Activated naive CD8-positive, alpha-beta T cell treated with anti-CD3 and anti-CD28 coated beads, Interleukin-2, amount 10 ng/mL, durations not matched to agents 7 days and 5 days (primary cell): ENCODE measurements around the gene TRERF1. TPM values are rescaled to one million over a fixed set of nuclear protein-coding genes. Genes with fewer than 3 reads are reported as not detected.

ENCODE experiments used
- ATAC-seq: fragments of 150-1000 bp; cut with Tn5 transposase; one replicate; pipeline ENCODE4 v1.10.0; 2021; ENCODE audit warnings: low read depth, moderate library complexity
- POLR2A ChIA-PET: fragments of 350-600 bp; sonication (Branson Sonifier 250); formaldehyde crosslinking; loops from one replicate; lab custom pipeline; 2021; ENCODE audit warnings: antibody characterized with exemption; lab: Charles Lee
- DNase-seq: peaks from one replicate; pipeline ENCODE4 v3.0.0; 2021
- H3K27ac Mint-ChIP-seq: one replicate; pipeline ENCODE4 v1.8.0; 2022; ENCODE audit warnings: mild to moderate bottlenecking, mixed read lengths
- H3K27me3 Mint-ChIP-seq: one replicate; pipeline ENCODE4 v1.8.0; 2022; ENCODE audit warnings: mild to moderate bottlenecking, moderate library complexity, mixed read lengths
- H3K36me3 Mint-ChIP-seq: one replicate; pipeline ENCODE4 v1.8.0; 2021; ENCODE audit warnings: mild to moderate bottlenecking, mixed read lengths
- H3K4me1 Mint-ChIP-seq: one replicate; pipeline ENCODE4 v1.8.0; 2021; ENCODE audit warnings: mixed read lengths
- H3K4me3 Mint-ChIP-seq: one replicate; pipeline ENCODE4 v1.8.0; 2022; ENCODE audit warnings: mild to moderate bottlenecking, moderate library complexity, mixed read lengths
- H3K9me3 Mint-ChIP-seq: one replicate; pipeline ENCODE4 v1.8.0; 2021; ENCODE audit warnings: mixed read lengths
- total RNA-seq, 2 experiments: library from RNA; stranded (reverse); gene quantifications; one replicate each; pipeline ENCODE4 v1.2.3, GENCODE V29; 2021

The TRERF1 gene
- total RNA-seq, 2 experiments from 2014 or later, result 21.4 to 21.6 TPM

GRCh38 chr6:42344756-42345155, 107.0 kb downstream of the TRERF1 start:
- Mint-ChIP-seq H3K4me3 (peak overlapping the region; percentile 31), H3K4me1 (peaks cover 43% of the 10 kb centered on the region), H3K27me3 (no peaks in the 10 kb centered on the region), H3K27ac (peak overlapping the region; percentile 71), H3K36me3 (peaks cover 20% of the 10 kb centered on the region), H3K9me3 (peaks cover 1% of the 10 kb centered on the region)
- DNase-seq (no peak), ATAC-seq (no peak)
- POLR2A ChIA-PET, result no interaction called here

GRCh38 chr6:42341771-42342553, 109.8 kb downstream of the TRERF1 start:
- Mint-ChIP-seq H3K36me3 (peaks cover 18% of the 10 kb centered on the region), H3K4me3 (no peak overlapping the region)

GRCh38 chr6:42341221-42341620, 110.5 kb downstream of the TRERF1 start:
- Mint-ChIP-seq H3K9me3 (peaks cover 1% of the 10 kb centered on the region), H3K36me3 (peaks cover 17% of the 10 kb centered on the region), H3K4me1 (peaks cover 42% of the 10 kb centered on the region), H3K27ac (no peak overlapping the region), H3K27me3 (no peaks in the 10 kb centered on the region), H3K4me3 (no peak overlapping the region)
- POLR2A ChIA-PET, result no interaction called here
- DNase-seq (no peak), ATAC-seq (no peak)

More at GRCh38 chr6:42341771-42342553, 109.8 kb downstream of the TRERF1 start:
- Mint-ChIP-seq H3K9me3 (peaks cover 1% of the 10 kb centered on the region), H3K4me1 (peaks cover 48% of the 10 kb centered on the region), H3K27ac (no peak overlapping the region), H3K27me3 (no peaks in the 10 kb centered on the region)
- POLR2A ChIA-PET, result no interaction called here
- ATAC-seq, result no peak
- DNase-seq, result no peak

- no peak for ATAC-seq
- Mint-ChIP-seq H3K27ac (no peak overlapping the region), H3K36me3 (peaks cover 18% of the 10 kb centered on the region), H3K27me3 (no peaks in the 10 kb centered on the region), H3K4me1 (peaks cover 36% of the 10 kb centered on the region), H3K9me3 (peaks cover 1% of the 10 kb centered on the region), H3K4me3 (no peak overlapping the region)
- POLR2A ChIA-PET, result no interaction called here
- DNase-seq, result no peak
Measured at GRCh38 chr6:42340511-42340910, 111.2 kb downstream of the TRERF1 start.

GRCh38 chr6:42339991-42340401, 111.7 kb downstream of the TRERF1 start:
- ATAC-seq (peak; percentile 62), DNase-seq (no peak)
- Mint-ChIP-seq H3K4me3 (no peak overlapping the region), H3K9me3 (peaks cover 1% of the 10 kb centered on the region), H3K36me3 (peaks cover 18% of the 10 kb centered on the region), H3K4me1 (peaks cover 35% of the 10 kb centered on the region), H3K27ac (no peak overlapping the region), H3K27me3 (no peaks in the 10 kb centered on the region)
- POLR2A ChIA-PET, result no interaction called here

GRCh38 chr6:42338744-42339222, 112.9 kb downstream of the TRERF1 start:
- no peaks in the 10 kb centered on the region for H3K27me3 Mint-ChIP-seq
- no peak overlapping the region for H3K4me3 Mint-ChIP-seq
- no peak for ATAC-seq
- no peak overlapping the region for H3K27ac Mint-ChIP-seq
- peaks cover 14% of the 10 kb centered on the region for H3K36me3 Mint-ChIP-seq
- peaks cover 34% of the 10 kb centered on the region for H3K4me1 Mint-ChIP-seq
- POLR2A ChIA-PET, result no interaction called here
- DNase-seq, result no peak
- H3K9me3 Mint-ChIP-seq, result no peaks in the 10 kb centered on the region

GRCh38 chr6:42337985-42338743, 113.6 kb downstream of the TRERF1 start:
- DNase-seq, result no peak
- ATAC-seq, result no peak
- Mint-ChIP-seq H3K4me1 (peaks cover 30% of the 10 kb centered on the region), H3K4me3 (no peak overlapping the region), H3K36me3 (peaks cover 12% of the 10 kb centered on the region), H3K27ac (peak overlapping the region; percentile 23), H3K27me3 (no peaks in the 10 kb centered on the region), H3K9me3 (no peaks in the 10 kb centered on the region)
- POLR2A ChIA-PET, result no interaction called here

GRCh38 chr6:42336431-42336830, 115.3 kb downstream of the TRERF1 start:
- Mint-ChIP-seq H3K4me1 (peaks cover 26% of the 10 kb centered on the region), H3K36me3 (peaks cover 9% of the 10 kb centered on the region), H3K4me3 (no peak overlapping the region), H3K9me3 (no peaks in the 10 kb centered on the region), H3K27me3 (no peaks in the 10 kb centered on the region), H3K27ac (no peak overlapping the region)
- POLR2A ChIA-PET, result interaction anchor here (0.6 kb wide), 1 partner anchor 131 kb away, joined by 3 read pairs; no protein-coding TSS in a partner anchor
- ATAC-seq (no peak), DNase-seq (no peak)

- POLR2A ChIA-PET, result no interaction called here
- H3K9me3 Mint-ChIP-seq, result no peaks in the 10 kb centered on the region
- no peak for ATAC-seq
- peaks cover 9% of the 10 kb centered on the region for H3K36me3 Mint-ChIP-seq
- H3K4me3 Mint-ChIP-seq, result no peak overlapping the region
- no peak overlapping the region for H3K27ac Mint-ChIP-seq
- peaks cover 29% of the 10 kb centered on the region for H3K4me1 Mint-ChIP-seq
- no peak for DNase-seq
- no peaks in the 10 kb centered on the region for H3K27me3 Mint-ChIP-seq
Measured at GRCh38 chr6:42335896-42336295, 115.8 kb downstream of the TRERF1 start.

- peaks cover 26% of the 10 kb centered on the region for H3K4me1 Mint-ChIP-seq
- ATAC-seq, result no peak
- peaks cover 11% of the 10 kb centered on the region for H3K36me3 Mint-ChIP-seq
- no peaks in the 10 kb centered on the region for H3K27me3 Mint-ChIP-seq
- no peak overlapping the region for H3K27ac Mint-ChIP-seq
- no peak for DNase-seq
- no peak overlapping the region for H3K4me3 Mint-ChIP-seq
- H3K9me3 Mint-ChIP-seq, result no peaks in the 10 kb centered on the region
- POLR2A ChIA-PET, result interaction anchor here (0.5 kb wide), 1 partner anchor 147 kb away, joined by 5 read pairs; no protein-coding TSS in a partner anchor
Measured at GRCh38 chr6:42334870-42335269, 116.9 kb downstream of the TRERF1 start.

- ATAC-seq (no peak), DNase-seq (no peak)
- Mint-ChIP-seq H3K9me3 (no peaks in the 10 kb centered on the region), H3K4me3 (no peak overlapping the region), H3K36me3 (peaks cover 9% of the 10 kb centered on the region), H3K27ac (no peak overlapping the region), H3K27me3 (no peaks in the 10 kb centered on the region), H3K4me1 (peaks cover 21% of the 10 kb centered on the region)
- POLR2A ChIA-PET, result no interaction called here
Measured at GRCh38 chr6:42333612-42334011, 118.1 kb downstream of the TRERF1 start.

- POLR2A ChIA-PET, result no interaction called here
- Mint-ChIP-seq H3K36me3 (peaks cover 9% of the 10 kb centered on the region), H3K4me1 (peaks cover 16% of the 10 kb centered on the region), H3K27me3 (no peaks in the 10 kb centered on the region), H3K4me3 (no peak overlapping the region), H3K9me3 (no peaks in the 10 kb centered on the region), H3K27ac (no peak overlapping the region)
- no peak for DNase-seq
- ATAC-seq, result no peak
Measured at GRCh38 chr6:42332916-42333315, 118.8 kb downstream of the TRERF1 start.

GRCh38 chr6:42331019-42331418, 120.7 kb downstream of the TRERF1 start:
- no peak for ATAC-seq
- H3K36me3 Mint-ChIP-seq, result peaks cover 10% of the 10 kb centered on the region
- H3K27me3 Mint-ChIP-seq, result no peaks in the 10 kb centered on the region
- POLR2A ChIA-PET, result no interaction called here
- DNase-seq, result no peak
- no peaks in the 10 kb centered on the region for H3K9me3 Mint-ChIP-seq
- no peak overlapping the region for H3K27ac Mint-ChIP-seq
- peaks cover 19% of the 10 kb centered on the region for H3K4me1 Mint-ChIP-seq
- H3K4me3 Mint-ChIP-seq, result no peak overlapping the region
